Keratinocyte (primary cell): ENCODE results near the gene FTO.

Source experiments
- CTCF ChIP-seq, 3 experiments: IDR thresholded peaks in 1 of 3; conservative IDR thresholded peaks in 1 of 3; optimal IDR thresholded peaks in 1 of 3; 2 replicates in 2 of 3; 3 replicates in 1 of 3; pipeline versions ENCODE3 to v1.5.1; 2011; ENCODE audit warnings: low read length in 3 of 3, mild to moderate bottlenecking in 3 of 3, moderate library complexity in 2 of 3, control low read depth in 1 of 3, inconsistent platforms in 1 of 3; ENCODE audit not compliant: insufficient read depth in 2 of 3; ENCODE audit errors: extremely low read depth in 1 of 3
- EZH2 ChIP-seq: IDR thresholded peaks from one replicate; pipeline ENCODE4 v1.6.1; 2012; ENCODE audit warnings: inconsistent platforms, mild to moderate bottlenecking, low read length, moderate library complexity

- TF ChIP-seq CTCF (optimal IDR thresholded peaks at IDR 0.05 in 1 of 3, IDR thresholded peaks at IDR 0.05 in 1 of 3, conservative IDR thresholded peaks at IDR 0.05 in 1 of 3; ENCODE audit: extremely low read depth in 1 of 3, insufficient read depth in 2 of 3, low read length in 3 of 3) (no peak), EZH2 (no peak)
Observed at GRCh38 chr16:54140788-54141136, 436.8 kb downstream of the FTO start.
